Measurements from ENCODE around the gene CCNO.

The CCNO gene

DNA sequence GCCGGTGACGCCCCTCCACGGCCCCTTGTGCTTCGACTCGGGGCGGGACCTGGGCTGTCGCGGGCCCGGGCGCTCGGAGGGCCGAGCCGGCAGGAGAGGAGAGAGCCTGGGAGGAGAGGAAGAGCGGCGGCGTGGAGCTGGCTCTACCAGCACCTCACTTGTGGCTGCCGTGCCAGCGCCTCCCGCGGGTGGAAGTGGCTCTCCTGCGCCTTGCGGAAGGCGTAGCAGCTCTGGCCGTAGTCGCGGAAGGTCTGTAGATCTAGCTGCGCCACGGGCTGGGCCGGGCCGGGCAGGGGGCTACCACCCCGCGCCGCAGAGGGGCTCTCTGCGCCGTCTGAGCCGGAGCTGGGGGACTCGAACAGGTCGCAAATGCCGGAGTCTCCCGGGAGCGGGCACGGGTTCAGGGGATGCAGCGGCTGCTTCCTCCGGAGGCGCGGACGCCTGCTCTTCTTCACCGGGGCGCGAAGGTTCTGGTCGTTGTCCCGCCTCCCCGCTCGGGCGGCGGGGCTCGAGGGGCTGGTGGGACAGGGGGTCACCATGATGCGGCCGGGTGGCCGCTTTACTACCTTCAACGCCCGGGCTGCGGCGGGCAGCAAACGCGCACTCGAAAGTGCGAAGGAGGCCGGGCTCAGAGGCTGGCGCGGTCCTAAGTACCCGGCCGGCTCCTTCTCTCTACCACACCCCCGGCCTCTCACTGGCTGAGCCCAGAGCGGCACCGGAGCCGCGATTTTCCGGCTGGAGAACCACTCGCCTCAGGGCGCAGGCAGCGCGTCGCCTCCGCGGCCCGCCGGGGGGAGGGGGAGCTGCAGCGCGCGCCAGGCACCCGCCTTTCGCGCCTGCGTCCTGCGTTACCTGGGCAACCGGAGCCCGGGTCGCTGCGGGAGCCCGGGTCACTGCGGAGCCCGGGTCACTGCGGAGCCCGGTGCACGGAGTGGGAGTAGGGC, at the start of gene CCNO:
CCNO (minus strand) TSS at position 624 of the 944 bp plus-strand sequence; CDS start at position 539, 85 bp downstream.
- TF ChIP-seq JUND (IDR thresholded peaks at IDR 0.05; ENCODE audit: low read depth), result no peak
- in situ Hi-C loops (cut with HindIII; ENCODE audit: low pct_unique_long_range_greater_than_20kb, low sequenced_read_pairs), result no loop called here
- DNase-seq (ENCODE audit: low read depth in 1 of 2, low spot score in 1 of 2), result peak; percentile 93 to 97

DNA sequence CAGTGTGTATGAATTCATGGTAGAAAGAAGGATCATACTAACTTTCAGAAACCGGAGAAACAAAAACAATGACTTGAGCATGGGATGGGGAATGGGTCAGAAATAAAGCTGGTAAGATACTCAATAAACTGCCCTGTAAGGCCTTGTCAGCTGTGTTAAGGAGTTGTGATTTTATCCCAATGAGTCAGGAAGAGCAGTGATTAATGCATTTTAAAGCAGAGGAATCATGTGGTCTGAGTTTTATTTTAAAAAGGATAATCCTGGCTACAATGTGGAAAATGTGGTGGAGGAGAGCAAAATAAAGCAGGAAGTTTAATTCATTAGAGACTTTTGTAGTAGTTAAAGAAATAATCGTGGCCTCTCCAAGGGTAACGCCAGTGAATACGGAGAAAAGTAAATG, 45.4 kb upstream of the CCNO start:
- in situ Hi-C loops (cut with HindIII; ENCODE audit: low pct_unique_long_range_greater_than_20kb, low sequenced_read_pairs), result no loop called here
- no peak for TF ChIP-seq JUND (IDR thresholded peaks at IDR 0.05; ENCODE audit: low read depth)

GRCh38 chr5:55276771-55277170, 43.4 kb upstream of the CCNO start:
- in situ Hi-C loops (cut with HindIII; ENCODE audit: low pct_unique_long_range_greater_than_20kb, low sequenced_read_pairs), result no loop called here
- DNase-seq (ENCODE audit: low read depth in 1 of 2, low spot score in 1 of 2), result no peak
- TF ChIP-seq JUND (IDR thresholded peaks at IDR 0.05; ENCODE audit: low read depth), result no peak

More for the DNA sequence above, 45.4 kb upstream of the CCNO start:
- DNase-seq (ENCODE audit: low read depth in 1 of 2, low spot score in 1 of 2), result no peak

GRCh38 chr5:55258339-55258738, 24.9 kb upstream of the CCNO start:
- TF ChIP-seq JUND (IDR thresholded peaks at IDR 0.05; ENCODE audit: low read depth), result no peak
- DNase-seq (ENCODE audit: low read depth in 1 of 2, low spot score in 1 of 2), result no peak
- in situ Hi-C loops (cut with HindIII; ENCODE audit: low pct_unique_long_range_greater_than_20kb, low sequenced_read_pairs), result no loop called here

GRCh38 chr5:55254802-55255201, 21.4 kb upstream of the CCNO start:
- in situ Hi-C loops (cut with HindIII; ENCODE audit: low pct_unique_long_range_greater_than_20kb, low sequenced_read_pairs), result no loop called here
- no peak for TF ChIP-seq JUND (IDR thresholded peaks at IDR 0.05; ENCODE audit: low read depth)
- no peak for DNase-seq (ENCODE audit: low read depth in 1 of 2, low spot score in 1 of 2)

GRCh38 chr5:55250064-55250463, 16.7 kb upstream of the CCNO start:
- DNase-seq (ENCODE audit: low read depth in 1 of 2, low spot score in 1 of 2), result no peak
- in situ Hi-C loops (cut with HindIII; ENCODE audit: low pct_unique_long_range_greater_than_20kb, low sequenced_read_pairs), result no loop called here
- TF ChIP-seq JUND (IDR thresholded peaks at IDR 0.05; ENCODE audit: low read depth), result no peak

DNA sequence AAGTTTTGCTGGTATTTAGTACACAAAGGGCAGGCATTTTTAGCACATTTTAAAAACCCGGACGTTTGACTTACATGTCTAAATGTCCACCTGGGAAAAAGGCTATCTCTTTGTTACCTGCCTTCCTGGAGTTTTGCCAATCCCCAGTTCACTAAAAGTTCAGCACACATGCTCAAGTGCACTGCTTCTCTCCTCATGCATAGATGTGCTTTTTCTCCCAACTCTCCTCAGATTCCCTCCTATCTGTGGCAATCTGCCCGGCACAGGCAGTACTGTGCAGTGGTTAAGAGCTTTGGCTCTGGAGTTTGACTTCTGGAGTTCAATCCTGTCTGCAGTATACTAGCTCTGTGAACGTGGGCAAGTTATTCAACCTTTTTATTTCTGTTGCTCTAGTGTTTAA, 8.3 kb upstream of the CCNO start:
- no peak for TF ChIP-seq JUND (IDR thresholded peaks at IDR 0.05; ENCODE audit: low read depth)
- in situ Hi-C loops (cut with HindIII; ENCODE audit: low pct_unique_long_range_greater_than_20kb, low sequenced_read_pairs), result no loop called here
- peak in 1 of 2 experiments; percentile 80 for DNase-seq (ENCODE audit: low read depth in 1 of 2, low spot score in 1 of 2)

DNA sequence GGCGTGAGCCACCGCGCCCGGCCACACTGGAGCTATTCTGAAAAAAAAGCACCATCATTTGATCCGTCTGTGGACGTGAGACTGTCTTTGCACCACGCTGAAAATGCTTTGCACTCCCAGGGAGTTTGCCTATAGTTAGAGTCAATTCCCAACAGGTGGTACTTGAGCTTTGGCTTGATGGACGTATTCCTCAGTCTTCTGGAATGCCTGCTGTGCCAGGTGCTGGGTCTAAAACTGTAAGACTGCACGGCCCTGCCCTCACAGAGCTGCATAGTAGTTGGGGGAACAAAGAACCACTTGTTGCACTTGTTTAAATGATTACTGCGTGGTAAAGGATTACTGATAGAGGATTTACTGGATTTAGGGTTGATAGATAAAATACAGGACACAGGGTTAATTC, 3.4 kb upstream of the CCNO start:
- DNase-seq (ENCODE audit: low read depth in 1 of 2, low spot score in 1 of 2), result no peak
- no peak for TF ChIP-seq JUND (IDR thresholded peaks at IDR 0.05; ENCODE audit: low read depth)
- in situ Hi-C loops (cut with HindIII; ENCODE audit: low pct_unique_long_range_greater_than_20kb, low sequenced_read_pairs), result no loop called here

GRCh38 chr5:55234121-55234700, 803 bp upstream of the CCNO start:
- in situ Hi-C loops (cut with HindIII; ENCODE audit: low pct_unique_long_range_greater_than_20kb, low sequenced_read_pairs), result no loop called here
- DNase-seq (ENCODE audit: low read depth in 1 of 2, low spot score in 1 of 2), result peak in 1 of 2 experiments; percentile 64
- no peak for TF ChIP-seq JUND (IDR thresholded peaks at IDR 0.05; ENCODE audit: low read depth)

DNA sequence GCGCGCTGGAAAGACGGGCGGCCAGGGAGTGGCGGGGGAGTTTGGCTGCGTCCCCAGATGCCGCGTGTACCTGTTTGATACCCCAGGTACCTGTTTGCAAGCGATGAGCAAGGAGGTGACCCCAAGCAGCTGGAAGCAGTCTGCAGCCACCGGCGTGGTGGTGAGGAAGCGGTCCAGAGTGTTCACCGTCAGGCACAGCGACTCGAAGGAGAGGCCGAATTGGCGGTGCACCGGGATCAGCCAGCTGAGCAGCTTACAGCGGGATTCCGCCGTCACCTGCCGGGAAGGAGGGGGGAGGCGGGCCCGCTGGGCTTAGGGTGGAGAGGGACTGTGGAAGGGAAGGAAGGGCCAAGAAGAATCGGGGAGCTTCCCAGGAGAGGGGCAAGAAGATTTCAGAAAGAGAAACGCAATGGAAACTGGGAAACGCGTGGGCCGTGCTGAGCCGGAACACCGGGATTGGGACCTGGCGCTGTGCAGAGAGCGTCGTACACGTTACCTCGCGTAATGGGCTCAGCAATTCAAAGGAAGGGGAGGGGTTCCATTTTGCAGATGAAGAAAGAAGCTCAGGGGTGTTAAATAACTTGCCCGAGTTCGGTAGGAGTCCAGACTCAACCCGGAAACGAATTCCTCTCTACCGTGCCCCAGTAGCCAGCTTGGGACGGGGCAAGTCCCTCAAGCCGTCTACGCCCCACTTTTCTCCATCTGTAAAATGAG, 980 bp downstream of the CCNO start:
- TF ChIP-seq JUND (IDR thresholded peaks at IDR 0.05; ENCODE audit: low read depth), result no peak
- in situ Hi-C loops (cut with HindIII; ENCODE audit: low pct_unique_long_range_greater_than_20kb, low sequenced_read_pairs), result no loop called here

GRCh38 chr5:55231919-55232270, 1.5 kb downstream of the CCNO start:
- DNase-seq (ENCODE audit: low read depth in 1 of 2, low spot score in 1 of 2), result no peak
- TF ChIP-seq JUND (IDR thresholded peaks at IDR 0.05; ENCODE audit: low read depth), result no peak
- in situ Hi-C loops (cut with HindIII; ENCODE audit: low pct_unique_long_range_greater_than_20kb, low sequenced_read_pairs), result no loop called here

More for the DNA sequence above, 980 bp downstream of the CCNO start:
- peak; percentile 68 to 82 for DNase-seq (ENCODE audit: low read depth in 1 of 2, low spot score in 1 of 2)

DNA sequence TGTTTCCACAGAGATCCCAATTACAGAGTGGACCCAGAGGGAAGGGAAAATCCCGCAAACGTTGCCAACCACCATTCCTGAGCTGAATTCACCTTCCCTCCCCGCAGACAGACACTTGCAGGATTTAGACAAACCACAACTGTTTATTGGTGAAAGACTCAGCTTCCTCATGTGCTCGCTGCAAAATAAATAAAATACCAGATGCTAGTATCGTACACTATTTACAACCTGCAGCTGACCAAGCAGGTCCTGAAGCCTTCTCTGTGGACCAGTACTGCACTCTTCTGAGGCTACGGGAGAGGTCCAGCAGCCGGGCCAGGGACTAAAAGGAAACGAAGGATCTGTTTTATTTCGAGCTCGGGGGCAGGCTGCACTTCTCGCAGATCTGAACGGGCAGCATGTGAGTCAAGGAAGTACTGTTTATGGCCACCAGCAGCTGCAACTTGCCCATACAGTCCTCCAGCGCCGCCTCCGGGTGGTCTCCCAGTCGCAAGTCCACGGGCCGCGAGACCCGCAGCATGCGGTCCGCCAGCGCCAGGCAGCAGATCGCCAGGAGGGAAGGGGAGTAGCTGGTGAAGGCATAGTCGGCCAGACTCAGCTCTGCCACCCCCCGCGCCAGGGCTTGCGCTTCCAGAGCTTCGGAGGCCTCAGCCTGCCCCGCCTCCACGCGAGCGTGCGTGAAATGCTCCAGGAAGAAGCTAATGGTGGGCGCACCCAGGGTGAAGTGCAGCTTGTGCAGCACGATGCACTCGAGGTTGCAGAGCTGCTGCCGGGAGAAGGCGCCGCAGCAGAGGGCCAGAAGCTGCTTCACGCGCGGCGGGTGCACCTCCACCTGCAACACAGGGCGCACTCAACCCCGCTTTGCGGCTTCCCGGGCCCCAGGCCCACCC, 2.1 kb downstream of the CCNO start:
- no peak for TF ChIP-seq JUND (IDR thresholded peaks at IDR 0.05; ENCODE audit: low read depth)
- peak in 1 of 2 experiments; percentile 42 for DNase-seq (ENCODE audit: low read depth in 1 of 2, low spot score in 1 of 2)
- in situ Hi-C loops (cut with HindIII; ENCODE audit: low pct_unique_long_range_greater_than_20kb, low sequenced_read_pairs), result no loop called here

Data from T47D (cell line).